Measurements from ENCODE around the gene PLXNA4.

The PLXNA4 gene

GRCh38 chr7:132164558-132165125 is 411.6 kb downstream of the PLXNA4 start:
- Mint-ChIP-seq H3K4me3 (no peak overlapping the region), H3K27ac (no peak overlapping the region), H3K9me3 (no peaks in the 10 kb centered on the region), H3K4me1 (no peaks in the 10 kb centered on the region), H3K36me3 (no peaks in the 10 kb centered on the region)
- ATAC-seq = no peak
- DNase-seq (ENCODE audit: low spot score in 2 of 2) = no peak

- H3K4me1 Mint-ChIP-seq = no peaks in the 10 kb centered on the region
- no peaks in the 10 kb centered on the region for H3K36me3 Mint-ChIP-seq
- no peaks in the 10 kb centered on the region for H3K9me3 Mint-ChIP-seq
- ATAC-seq (no peak), DNase-seq (ENCODE audit: low spot score in 2 of 2) (no peak)
- H3K4me3 Mint-ChIP-seq = no peak overlapping the region
- no peak overlapping the region for H3K27ac Mint-ChIP-seq
Measured at GRCh38 chr7:132162556-132163144, 413.6 kb downstream of the PLXNA4 start.

- no peaks in the 10 kb centered on the region for H3K4me1 Mint-ChIP-seq
- H3K4me3 Mint-ChIP-seq = no peak overlapping the region
- H3K9me3 Mint-ChIP-seq = no peaks in the 10 kb centered on the region
- no peaks in the 10 kb centered on the region for H3K36me3 Mint-ChIP-seq
- ATAC-seq = no peak
- no peak overlapping the region for H3K27ac Mint-ChIP-seq
- DNase-seq (ENCODE audit: low spot score in 2 of 2) = no peak
Measured at GRCh38 chr7:132161976-132162375, 414.3 kb downstream of the PLXNA4 start.

- no peaks in the 10 kb centered on the region for H3K9me3 Mint-ChIP-seq
- H3K27ac Mint-ChIP-seq = no peak overlapping the region
- H3K36me3 Mint-ChIP-seq = no peaks in the 10 kb centered on the region
- no peak overlapping the region for H3K4me3 Mint-ChIP-seq
- ATAC-seq (no peak), DNase-seq (ENCODE audit: low spot score in 2 of 2) (no peak)
- H3K4me1 Mint-ChIP-seq = no peaks in the 10 kb centered on the region
Measured at GRCh38 chr7:132161533-132161915, 414.7 kb downstream of the PLXNA4 start.

DNA sequence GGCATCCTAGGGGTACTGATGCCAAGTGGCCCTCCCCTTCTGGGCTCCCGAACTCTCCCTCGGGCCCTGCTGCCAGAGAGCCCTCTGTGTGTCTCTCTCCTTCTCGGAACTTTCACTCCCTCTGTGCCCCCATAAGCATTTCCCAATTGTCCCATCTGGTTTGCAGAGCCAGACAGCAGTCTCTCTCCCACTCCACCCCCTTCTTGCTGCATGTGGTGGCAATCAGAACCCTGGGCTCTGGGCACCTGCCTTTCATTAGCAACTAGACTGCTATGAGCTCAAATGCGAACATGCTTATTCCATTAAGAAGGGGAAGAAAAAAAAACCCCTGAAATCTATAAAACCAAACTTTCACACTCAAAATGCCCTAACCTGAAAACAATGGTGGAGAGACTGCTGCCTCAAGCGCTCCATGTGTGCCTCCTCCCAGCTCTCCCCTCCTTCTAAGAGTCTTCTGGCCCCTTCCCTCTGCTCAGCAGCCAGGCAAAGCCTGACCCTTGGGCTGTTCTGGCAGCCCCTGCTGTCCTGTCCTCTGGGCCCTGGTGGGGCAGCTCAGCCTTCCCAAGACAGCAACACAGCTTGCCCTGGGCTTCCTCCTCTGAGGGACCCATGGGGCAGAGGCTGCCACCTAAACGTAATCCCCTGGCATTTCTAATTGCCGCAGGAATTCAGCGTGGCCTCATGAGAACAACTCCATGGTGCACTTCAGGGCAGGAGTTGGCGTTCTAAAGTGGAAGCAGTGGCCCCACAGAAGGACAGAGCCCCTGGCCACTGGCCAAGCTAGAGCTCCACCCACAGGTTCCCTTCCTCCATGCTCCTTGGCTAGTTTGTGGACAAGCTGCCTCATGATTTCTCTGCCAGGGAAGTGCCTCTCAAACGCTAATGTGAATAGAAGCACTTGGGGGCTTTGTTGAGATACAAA is 415.4 kb downstream of the PLXNA4 start:
- Mint-ChIP-seq H3K9me3 (no peaks in the 10 kb centered on the region), H3K27ac (no peak overlapping the region), H3K4me1 (no peaks in the 10 kb centered on the region), H3K36me3 (no peaks in the 10 kb centered on the region), H3K4me3 (no peak overlapping the region)
- DNase-seq (ENCODE audit: low spot score in 2 of 2) (no peak), ATAC-seq (peak; percentile 11)

DNA sequence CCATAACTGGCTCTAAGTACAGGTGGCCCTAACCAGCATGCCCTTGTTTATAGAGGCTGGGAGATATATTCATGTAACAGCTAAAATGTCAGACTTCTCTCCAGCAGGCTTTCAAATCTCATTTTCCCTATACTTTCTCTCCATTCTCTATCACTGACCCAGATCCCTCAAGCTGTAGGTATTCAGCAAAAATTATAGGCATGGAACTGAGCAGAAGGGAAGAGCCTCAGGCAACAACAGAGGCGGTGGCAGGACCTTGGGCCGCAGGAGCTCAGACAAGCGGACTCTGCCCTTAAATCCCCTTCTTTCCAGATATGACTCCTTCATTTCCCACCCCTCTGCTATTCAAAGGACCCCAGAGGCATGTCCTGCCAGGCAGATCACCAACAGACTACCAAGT is 417.4 kb downstream of the PLXNA4 start:
- no peak for ATAC-seq
- Mint-ChIP-seq H3K4me3 (no peak overlapping the region), H3K9me3 (no peaks in the 10 kb centered on the region), H3K36me3 (no peaks in the 10 kb centered on the region), H3K4me1 (no peaks in the 10 kb centered on the region), H3K27ac (no peak overlapping the region)
- DNase-seq (ENCODE audit: low spot score in 2 of 2) = no peak

DNA sequence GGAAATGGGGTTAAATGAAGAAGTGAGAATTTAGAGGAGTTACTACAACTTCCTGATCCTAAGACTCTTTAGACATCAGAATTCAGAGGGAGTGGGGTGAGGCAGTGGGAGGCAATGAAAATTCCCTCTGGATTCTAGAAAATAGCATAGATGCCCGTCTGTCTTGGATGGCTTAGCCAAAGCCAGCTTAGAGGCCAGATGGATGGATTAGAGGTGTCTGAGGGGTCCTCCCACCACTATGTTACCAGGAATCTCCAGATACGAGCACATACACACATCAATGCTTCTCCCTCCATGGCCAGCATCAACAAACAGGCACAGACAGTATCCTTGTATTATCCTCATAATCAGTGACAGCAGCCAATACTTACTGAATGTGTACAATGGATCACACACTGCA is 418.1 kb downstream of the PLXNA4 start:
- H3K4me3 Mint-ChIP-seq = no peak overlapping the region
- DNase-seq (ENCODE audit: low spot score in 2 of 2) = no peak
- no peak overlapping the region for H3K27ac Mint-ChIP-seq
- H3K36me3 Mint-ChIP-seq = no peaks in the 10 kb centered on the region
- no peaks in the 10 kb centered on the region for H3K9me3 Mint-ChIP-seq
- no peaks in the 10 kb centered on the region for H3K4me1 Mint-ChIP-seq
- ATAC-seq = no peak

- Mint-ChIP-seq H3K4me3 (no peak overlapping the region), H3K4me1 (no peaks in the 10 kb centered on the region), H3K36me3 (no peaks in the 10 kb centered on the region), H3K27ac (no peak overlapping the region), H3K9me3 (peaks cover 3% of the 10 kb centered on the region)
- ATAC-seq (no peak), DNase-seq (ENCODE audit: low spot score in 2 of 2) (no peak)
Measured at GRCh38 chr7:132155715-132156114, 420.6 kb downstream of the PLXNA4 start.

- no peaks in the 10 kb centered on the region for H3K36me3 Mint-ChIP-seq
- H3K4me1 Mint-ChIP-seq = no peaks in the 10 kb centered on the region
- DNase-seq (ENCODE audit: low spot score in 2 of 2) (no peak), ATAC-seq (no peak)
- H3K9me3 Mint-ChIP-seq = peaks cover 3% of the 10 kb centered on the region
- H3K4me3 Mint-ChIP-seq = no peak overlapping the region
- H3K27ac Mint-ChIP-seq = no peak overlapping the region
Measured at GRCh38 chr7:132154695-132155471, 421.4 kb downstream of the PLXNA4 start.

- DNase-seq (ENCODE audit: low spot score in 2 of 2) (no peak), ATAC-seq (no peak)
- no peaks in the 10 kb centered on the region for H3K36me3 Mint-ChIP-seq
- no peaks in the 10 kb centered on the region for H3K4me1 Mint-ChIP-seq
- H3K9me3 Mint-ChIP-seq = peaks cover 3% of the 10 kb centered on the region
- H3K4me3 Mint-ChIP-seq = no peak overlapping the region
- H3K27ac Mint-ChIP-seq = no peak overlapping the region
Measured at GRCh38 chr7:132154248-132154647, 422.0 kb downstream of the PLXNA4 start.

DNA sequence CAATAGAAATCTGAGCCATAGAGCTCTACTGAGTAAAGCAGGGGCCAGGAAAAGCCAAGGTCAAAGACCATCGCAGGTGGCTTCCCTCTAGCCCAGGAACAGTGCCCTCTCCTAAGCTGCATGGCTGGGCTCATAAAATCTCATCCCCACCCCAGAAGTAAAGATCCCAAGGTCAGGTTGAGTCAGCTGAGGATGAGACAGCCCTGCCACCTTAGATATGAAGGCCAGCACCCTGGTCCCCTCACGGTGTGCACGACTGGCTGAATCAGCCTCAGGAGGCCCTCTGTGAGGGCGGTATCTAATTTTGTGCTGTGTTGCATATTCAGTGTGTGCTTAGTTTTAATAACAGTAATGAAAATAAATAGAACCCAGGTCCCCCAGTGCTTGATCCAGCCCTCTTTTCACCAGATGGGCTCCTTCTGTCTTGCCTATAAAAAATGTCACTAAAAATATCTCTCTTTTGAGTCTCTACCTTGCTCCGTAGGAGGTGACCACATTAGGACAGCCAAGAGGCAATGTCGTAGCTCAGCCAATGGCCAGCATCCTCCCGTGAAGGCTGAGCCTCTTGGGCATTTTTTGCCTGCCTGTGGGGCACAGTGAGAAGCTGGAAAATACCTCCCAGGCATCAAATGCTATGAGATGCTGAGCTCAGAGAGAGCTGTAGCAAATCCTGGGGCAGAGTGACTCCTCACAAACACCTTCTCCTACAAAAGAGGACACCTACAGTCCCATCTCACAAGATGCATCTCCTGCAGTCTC is 424.0 kb downstream of the PLXNA4 start:
- H3K27ac Mint-ChIP-seq = no peak overlapping the region

DNA sequence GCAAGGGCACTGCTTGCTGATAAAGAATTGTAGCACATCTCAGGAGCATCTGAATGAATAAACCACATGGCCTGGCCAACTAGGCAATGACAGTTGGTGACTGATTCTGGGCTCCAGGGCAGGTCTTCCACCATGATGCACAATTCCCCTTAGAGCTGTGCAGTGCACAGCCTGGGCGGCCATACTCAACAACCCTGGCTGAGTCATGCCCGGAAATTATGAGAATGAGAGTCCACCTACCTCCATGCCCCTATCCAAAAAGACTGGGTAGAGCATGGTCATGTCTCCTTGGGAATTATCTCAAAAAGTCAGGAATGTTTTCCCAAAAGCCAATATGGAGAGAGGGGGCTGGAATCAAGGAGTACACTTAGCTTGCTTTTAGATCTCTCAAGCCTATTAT is 425.6 kb downstream of the PLXNA4 start:
- Mint-ChIP-seq H3K27ac (no peak overlapping the region), H3K4me1 (no peaks in the 10 kb centered on the region), H3K36me3 (no peaks in the 10 kb centered on the region), H3K9me3 (peaks cover 3% of the 10 kb centered on the region), H3K4me3 (no peak overlapping the region)
- DNase-seq (ENCODE audit: low spot score in 2 of 2) = no peak
- no peak for ATAC-seq

More for the DNA sequence above, 424.0 kb downstream of the PLXNA4 start:
- no peaks in the 10 kb centered on the region for H3K4me1 Mint-ChIP-seq
- no peak overlapping the region for H3K4me3 Mint-ChIP-seq
- DNase-seq (ENCODE audit: low spot score in 2 of 2) (no peak), ATAC-seq (no peak)
- no peaks in the 10 kb centered on the region for H3K36me3 Mint-ChIP-seq
- H3K9me3 Mint-ChIP-seq = peaks cover 3% of the 10 kb centered on the region

- H3K9me3 Mint-ChIP-seq = peaks cover 3% of the 10 kb centered on the region
- H3K4me1 Mint-ChIP-seq = no peaks in the 10 kb centered on the region
- H3K36me3 Mint-ChIP-seq = no peaks in the 10 kb centered on the region
- ATAC-seq (no peak), DNase-seq (ENCODE audit: low spot score in 2 of 2) (no peak)
- no peak overlapping the region for H3K27ac Mint-ChIP-seq
- no peak overlapping the region for H3K4me3 Mint-ChIP-seq
Measured at GRCh38 chr7:132149436-132150304, 426.6 kb downstream of the PLXNA4 start.

GRCh38 chr7:132148876-132149275 is 427.4 kb downstream of the PLXNA4 start:
- Mint-ChIP-seq H3K36me3 (no peaks in the 10 kb centered on the region), H3K4me1 (no peaks in the 10 kb centered on the region), H3K27ac (no peak overlapping the region), H3K4me3 (no peak overlapping the region), H3K9me3 (peaks cover 3% of the 10 kb centered on the region)
- DNase-seq (ENCODE audit: low spot score in 2 of 2) (no peak), ATAC-seq (no peak)
